Measurements from ENCODE around the gene KIF1A.
"Not testable (repeated sequence)": the region's sequence is repeated elsewhere in the genome, so short reads cannot be mapped to it uniquely, and the experiment has no call there.

KIF1A gene

GRCh38 chr2:240714747-240715725 is 105.0 kb downstream of the KIF1A start:
- DNase-seq = no peak

GRCh38 chr2:240713928-240714746 is 105.9 kb downstream of the KIF1A start:
- DNase-seq = no peak

DNA sequence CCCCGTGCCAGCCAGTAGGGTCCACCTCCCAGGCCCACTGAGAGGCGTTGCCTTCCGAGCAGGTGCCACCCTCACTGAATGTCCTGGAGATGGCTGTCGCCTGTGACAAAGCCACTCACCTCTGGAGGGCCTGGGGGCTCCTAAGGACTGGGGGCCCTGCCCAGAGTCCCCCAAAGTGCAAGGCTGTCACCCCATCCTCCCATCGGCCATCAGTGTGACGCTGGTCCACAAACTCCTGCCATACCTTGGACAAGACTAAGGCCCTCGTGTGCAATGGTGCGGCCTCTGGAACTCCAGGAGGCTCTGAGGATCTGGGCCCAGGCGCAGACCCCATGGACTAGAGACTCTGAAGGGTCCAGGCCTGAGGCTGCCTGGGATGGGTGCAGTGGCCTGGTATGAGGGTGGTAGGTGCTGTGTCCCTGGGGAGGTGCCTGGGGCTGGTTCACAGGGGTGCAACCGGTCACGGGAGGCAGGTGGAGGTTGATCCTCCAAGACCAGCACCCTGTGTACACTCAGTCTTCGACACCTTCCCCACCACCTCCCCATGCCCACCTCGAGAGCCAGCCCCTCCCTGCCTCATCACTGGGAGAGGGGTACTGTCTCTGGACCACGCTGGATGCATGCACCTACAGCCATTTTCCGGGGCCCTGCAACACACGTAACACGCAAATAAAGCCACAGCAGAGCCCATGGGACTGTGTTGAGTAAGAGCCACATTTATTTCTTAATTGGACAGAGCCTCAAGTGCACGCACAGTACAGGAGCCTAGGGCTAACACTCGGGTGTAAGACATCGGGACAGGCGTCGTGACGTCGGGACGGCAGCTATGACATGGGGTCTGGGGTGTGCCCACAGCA is 106.7 kb downstream of the KIF1A start:
- DNase-seq = no peak

DNA sequence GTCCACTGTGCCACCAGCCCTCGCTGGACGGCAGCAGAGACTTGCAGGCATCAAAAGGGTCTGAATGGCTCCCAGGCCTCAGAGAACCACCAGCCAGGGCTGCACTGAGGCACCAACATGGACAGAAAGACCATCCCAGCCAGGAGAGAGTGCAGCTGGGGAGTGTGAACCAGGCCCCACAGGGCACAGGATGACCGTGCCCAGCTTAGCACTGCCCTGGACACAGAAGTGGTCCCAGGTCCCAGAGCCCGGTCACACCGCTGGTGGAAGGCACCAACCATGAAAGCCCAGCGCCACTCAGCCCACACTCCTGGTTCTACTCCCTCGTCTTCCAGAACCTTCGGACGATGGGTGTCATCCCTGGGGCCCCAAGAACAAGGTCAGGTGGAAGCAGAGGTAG is 107.9 kb downstream of the KIF1A start:
- no peak for DNase-seq

DNA sequence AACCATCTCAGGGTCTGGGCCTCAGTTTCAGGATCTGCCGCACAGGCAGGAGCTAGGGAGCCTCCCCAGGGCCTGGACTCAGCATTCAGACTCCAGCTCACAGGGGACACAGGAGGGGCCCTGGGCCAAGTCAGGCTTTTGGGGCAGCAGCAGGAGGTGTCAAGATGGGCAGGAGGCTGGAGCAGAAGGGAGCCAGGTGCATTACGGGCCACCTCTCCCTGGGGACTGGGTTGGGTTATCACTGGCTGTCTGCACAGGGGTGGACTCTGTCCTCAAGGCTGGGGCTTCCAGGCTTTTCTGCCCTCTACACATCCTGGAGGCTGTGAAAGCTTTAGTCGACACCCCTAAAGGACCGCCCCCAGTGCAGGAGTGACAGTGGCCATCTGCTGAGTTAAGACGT is 108.3 kb downstream of the KIF1A start:
- DNase-seq = no peak

DNA sequence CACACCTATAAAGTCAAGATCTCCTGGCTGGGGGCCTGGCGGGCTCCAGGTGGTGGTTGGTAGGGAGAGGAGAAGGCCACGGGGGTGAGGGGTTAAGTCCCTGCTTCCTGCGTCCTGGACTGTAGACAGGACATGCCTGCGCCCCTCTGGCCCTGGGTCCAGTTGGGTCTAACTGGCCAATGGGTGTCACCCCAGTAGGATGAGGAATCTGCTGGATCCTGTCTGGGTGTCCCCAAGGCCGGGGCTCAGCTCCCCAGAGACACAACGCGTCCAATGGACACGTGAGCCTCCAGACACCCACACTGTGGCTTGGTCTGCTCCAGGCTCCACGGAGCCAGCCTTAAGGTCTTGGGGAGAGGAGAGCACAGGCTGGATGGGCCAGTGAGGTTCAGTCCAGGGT is 108.7 kb downstream of the KIF1A start:
- DNase-seq = no peak

DNA sequence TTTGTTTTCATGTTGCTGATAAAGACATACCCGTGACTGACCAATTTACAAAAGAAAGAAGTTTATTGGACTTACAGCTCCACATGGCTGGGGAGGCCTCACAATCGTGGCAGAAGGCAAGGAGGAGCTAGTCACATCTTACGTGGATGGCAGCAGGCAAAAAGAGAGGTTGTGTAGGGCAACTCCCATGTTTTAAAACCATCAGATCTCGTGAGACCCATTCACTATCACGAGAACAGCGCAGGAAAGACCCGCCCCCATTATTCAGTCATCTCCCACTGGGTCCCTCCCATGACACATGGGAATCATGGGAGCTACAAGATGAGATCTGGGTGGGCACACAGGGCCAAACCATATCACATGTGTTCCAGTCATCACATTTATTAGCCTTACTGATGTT is 111.6 kb downstream of the KIF1A start:
- no peak for DNase-seq

- DNase-seq = no peak
These were observed 112.2 kb downstream of the KIF1A start for GRCh38 chr2:240707821-240708220.

DNA sequence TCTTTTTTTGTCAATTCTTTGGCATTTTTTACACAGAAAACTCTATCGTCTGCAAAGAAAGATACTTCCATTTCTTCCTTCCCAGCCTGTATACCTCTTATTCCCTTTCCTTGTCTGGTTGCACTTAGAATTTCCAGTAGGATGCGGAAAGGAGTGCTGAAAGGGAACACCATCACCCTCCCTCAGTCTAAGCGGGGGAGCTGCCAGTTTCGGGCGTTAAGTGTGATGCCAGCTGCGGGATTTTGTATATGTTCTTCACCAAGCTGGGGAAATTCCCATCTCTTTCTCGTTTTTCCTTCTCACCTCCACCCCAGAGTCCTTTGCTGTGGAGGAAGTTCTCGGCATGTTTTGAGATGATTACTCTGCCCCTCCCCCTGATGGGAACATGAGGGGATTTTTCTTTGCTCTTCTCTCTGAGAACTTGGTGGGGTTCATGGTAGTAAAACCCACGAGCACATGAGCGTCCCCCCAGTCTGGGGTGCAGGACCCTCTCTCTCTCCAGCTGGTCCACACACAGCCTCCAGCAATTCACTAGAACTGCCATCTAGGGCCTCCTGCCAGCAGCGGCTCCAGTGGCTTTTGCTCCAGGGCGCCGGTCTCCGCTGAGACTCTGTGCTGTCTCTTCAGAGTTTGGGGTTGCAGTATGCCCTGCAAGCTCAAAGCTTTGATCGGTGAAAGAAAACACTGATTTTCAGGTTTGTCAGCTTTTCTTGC is 112.8 kb downstream of the KIF1A start:
- DNase-seq = no peak

GRCh38 chr2:240705204-240705791 is 114.7 kb downstream of the KIF1A start:
- DNase-seq = no peak

DNA sequence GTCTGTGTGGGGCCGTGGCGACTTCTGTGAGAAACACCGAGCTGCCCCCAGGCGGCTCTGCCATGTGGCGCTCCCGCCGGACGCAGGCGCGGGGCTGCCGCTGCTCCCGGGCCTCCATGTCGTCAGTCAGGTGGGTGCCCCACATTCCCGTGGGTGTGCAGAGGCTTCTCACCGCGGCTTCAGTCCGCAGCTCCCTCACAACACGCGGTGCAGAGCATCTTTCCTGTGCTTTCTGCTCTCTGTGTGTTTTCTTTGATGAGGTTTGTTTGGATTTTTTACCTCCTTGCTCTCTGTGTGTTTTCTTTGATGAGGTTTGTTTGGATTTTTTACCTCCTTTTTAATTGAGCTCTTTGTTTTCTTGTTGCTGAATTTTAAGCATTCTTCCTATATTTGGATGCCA is 115.4 kb downstream of the KIF1A start:
- DNase-seq = no peak

DNA sequence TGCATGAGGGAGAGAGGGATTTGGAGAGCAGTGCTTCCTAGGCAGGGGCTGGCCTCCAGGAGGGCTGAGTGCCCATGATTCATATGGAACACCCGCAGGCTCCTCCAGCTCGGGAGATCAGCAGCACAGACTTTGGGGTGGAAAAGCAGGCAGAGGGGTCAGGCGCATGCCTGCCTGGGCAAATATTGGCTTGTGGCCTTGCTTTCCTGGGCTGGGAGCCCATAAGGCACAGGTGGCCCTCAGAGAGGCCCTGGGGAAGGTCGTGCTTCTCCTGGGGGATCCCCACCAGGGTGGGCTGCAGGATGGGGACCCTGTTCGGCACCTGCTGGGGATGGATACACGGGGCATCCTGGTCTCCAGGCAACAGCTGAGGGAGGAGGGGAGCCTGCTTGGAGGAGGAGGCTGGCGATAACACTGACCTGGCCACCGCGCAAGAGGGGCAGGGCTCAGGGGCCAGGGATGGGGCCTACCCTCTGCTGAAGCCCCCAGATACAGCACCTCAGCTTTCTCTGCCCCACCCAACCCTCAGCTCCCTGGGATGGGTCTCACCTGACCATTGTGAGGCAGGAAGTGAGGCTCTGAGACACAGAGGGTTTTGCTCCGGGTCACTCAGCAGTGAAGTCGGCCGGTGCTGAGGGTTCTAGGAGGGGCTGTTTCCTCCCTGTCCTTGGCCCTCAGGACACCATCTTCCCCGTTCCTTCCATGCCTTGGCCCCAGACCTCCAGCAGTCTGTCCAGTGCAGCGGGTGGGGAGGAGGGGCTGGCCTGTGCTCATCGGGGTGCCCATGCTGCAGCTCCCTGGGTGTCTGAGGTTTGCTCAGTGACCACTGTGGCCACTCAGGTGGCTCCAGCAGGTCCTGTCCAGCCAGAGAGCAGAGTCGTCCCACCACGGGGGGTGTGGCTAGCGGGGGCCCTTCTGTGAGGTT is 116.3 kb downstream of the KIF1A start:
- DNase-seq = no peak

- no peak for DNase-seq
These were observed 117.4 kb downstream of the KIF1A start for GRCh38 chr2:240702640-240703011.

GRCh38 chr2:240701736-240702639 is 118.0 kb downstream of the KIF1A start:
- no peak for DNase-seq

DNA sequence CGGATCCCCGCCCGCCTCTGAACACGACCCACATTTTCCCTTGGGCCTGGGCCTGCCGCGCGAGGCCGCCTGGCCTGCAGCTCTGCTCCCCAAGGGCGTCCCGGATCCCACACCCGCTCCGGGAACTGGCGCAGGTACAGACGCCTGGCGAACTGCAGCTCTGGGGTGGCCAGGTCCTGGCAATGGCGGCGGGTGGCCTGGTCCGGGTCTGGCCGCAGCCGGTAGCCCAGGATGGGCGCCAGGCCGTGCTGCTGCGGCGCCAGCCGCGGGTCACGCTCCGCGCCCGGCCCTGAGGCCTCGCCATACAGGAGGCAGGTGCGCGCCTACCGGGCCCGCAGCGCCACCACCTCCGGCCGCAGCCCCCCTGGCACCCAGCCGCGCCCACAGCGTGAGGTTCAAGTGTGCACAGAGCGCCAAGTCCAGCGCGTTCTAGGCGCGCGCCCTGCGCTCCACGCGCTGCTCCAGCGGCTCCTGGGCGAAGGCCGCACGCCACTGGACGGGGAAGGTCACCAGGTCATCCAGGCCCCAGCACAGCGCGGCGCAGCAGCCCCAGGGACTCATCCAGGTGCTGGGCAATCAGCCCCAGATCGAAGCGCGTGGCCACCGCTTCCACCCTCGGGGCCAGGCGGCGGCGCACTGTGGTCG is 118.8 kb downstream of the KIF1A start:
- DNase-seq = no peak

- DNase-seq = not testable (repeated sequence)
These were observed 119.4 kb downstream of the KIF1A start for GRCh38 chr2:240700616-240701015.

DNA sequence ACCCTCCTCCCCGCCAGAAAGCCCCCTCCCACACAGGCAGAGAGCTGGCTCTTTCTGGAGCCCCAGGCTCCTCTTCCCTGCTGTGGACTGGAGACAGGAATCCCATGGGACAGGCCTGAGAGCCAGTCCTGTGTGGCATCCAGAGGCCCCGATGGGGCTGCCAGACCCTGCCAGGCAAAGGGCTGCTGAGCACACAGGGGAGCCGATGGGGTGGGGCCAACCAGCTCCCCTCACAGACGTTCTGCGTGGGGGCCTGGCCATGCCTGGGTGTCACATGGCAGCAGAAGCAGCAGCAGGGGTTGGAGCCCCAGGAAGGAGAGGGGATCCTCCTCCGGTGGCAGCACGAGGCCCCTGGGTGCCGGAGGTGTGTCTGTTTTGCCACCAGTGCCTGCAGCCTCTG is 120.2 kb downstream of the KIF1A start:
- not testable (repeated sequence) for DNase-seq

GRCh38 chr2:240698852-240699561 is 121.0 kb downstream of the KIF1A start:
- DNase-seq = not testable (repeated sequence)
